Muscle of arm (tissue), 12 donors: ENCODE results near the gene PASK. TPM values are rescaled to one million over a fixed set of nuclear protein-coding genes. Genes with fewer than 3 reads are reported as not detected.

Source experiments
- DNase-seq: peaks from one replicate; pipeline ENCODE4 v3.0.0-alpha.2; 2013
- polyA plus RNA-seq, 12 donors: library from polyadenylated mRNA; unstranded; fragments of 120-200 nt; gene quantifications; one replicate each; pipeline ENCODE4 v1.2.1, GENCODE V29; 2013; ENCODE audit not compliant: insufficient read length in 12 of 12

Gene PASK
- polyA plus RNA-seq, 12 donors, result 3.3 to 20.1 (median 5.7) TPM; not detected in 1

GRCh38 chr2:241084856-241085444, 64.3 kb downstream of the PASK start:
- no peak for DNase-seq

GRCh38 chr2:241083091-241083415, 66.2 kb downstream of the PASK start:
- no peak for DNase-seq

- DNase-seq, result no peak
Observed at GRCh38 chr2:241082341-241083090, 66.8 kb downstream of the PASK start.

DNA sequence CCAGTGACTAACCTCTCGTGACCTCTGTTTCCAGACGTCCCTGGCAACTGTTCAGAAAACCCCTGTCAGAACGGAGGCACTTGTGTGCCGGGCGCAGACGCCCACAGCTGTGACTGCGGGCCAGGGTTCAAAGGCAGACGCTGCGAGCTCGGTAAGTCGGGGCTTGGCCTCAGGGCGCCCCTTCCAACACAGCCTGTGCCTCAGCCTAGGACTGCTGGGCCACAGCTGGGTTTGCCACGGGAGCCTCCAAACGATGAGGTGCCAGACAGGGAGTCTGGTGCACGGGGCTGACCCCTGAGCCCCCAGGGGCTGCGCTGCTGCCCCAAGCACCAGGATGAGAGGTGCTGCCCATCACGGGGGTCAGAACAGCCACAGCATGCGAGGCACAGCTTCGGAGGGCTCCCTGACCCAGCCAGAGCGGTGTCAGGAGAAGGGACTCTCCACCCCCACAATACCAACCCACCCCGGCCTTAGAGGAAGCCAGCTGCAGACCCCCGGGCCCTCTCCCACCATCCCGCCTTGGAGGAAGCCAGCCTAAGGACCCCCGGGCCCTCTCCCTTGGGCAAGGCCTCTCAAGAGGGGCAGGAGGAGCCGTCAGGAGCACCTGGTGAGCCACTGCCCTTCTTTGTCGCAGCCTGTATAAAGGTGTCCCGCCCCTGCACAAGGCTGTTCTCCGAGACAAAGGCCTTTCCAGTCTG, 67.5 kb downstream of the PASK start:
- DNase-seq, result no peak

DNA sequence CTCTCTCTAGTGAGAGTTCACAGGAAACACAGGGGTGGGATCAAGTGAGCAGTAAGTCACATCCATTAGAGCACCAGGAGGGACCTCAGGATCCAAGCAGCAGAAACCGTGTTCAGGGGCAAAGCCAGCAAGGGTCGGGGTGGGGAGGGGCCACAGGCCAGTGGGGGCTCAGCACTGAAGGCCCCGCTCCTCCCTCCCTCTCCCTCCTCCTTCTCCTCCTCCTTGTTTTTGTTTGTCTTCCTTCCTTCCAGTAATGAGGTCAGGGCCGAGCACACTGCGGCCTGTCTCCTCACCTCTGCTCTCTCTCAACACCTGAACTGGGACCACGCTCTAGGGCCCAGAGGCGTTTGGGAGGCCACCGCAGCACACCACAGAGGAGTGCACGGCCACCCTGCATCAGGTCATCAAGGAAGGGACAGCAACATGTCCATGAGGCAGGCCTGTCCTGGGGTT, 68.1 kb downstream of the PASK start:
- no peak for DNase-seq

DNA sequence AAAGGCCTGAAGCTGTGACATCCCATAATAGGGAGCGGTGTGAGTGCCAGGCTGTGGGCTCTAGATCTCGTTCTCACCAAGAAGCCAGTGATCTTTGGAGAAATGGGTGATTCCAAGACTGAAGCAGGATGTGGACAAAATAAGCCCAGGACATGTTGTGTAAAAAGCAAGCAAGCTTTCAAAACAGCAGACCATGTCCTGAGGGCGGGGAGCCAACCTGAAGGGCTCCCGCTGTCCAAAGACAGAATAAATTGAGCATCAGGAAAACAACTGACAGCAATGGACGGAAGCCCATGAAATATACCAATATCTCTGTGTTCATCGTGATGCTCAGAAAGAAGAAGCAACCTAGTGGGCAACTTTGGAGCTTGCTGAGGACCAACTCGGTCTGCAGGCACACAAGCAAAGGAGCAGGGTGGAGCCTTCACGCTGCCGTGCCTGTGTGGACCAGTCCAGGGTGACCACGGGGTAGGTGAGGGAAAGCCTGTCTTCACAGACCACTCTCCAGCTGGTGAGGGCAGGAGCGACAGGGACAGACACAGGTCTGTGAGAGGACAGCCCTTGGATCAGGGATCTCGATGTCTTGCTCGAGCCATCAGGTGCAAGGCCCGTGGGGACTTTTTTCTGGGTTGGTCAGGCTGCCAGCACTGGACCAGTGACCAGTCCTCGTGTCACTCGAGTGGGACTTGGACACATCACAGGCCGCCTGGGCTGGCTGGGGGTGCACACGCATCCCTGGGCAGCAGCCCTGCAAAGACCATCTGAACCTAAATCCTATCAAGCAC, 68.7 kb downstream of the PASK start:
- no peak for DNase-seq

GRCh38 chr2:241074901-241075540, 74.3 kb downstream of the PASK start:
- DNase-seq, result no peak

GRCh38 chr2:241074065-241074818, 75.0 kb downstream of the PASK start:
- DNase-seq, result no peak

GRCh38 chr2:241073166-241074064, 75.9 kb downstream of the PASK start:
- no peak for DNase-seq

DNA sequence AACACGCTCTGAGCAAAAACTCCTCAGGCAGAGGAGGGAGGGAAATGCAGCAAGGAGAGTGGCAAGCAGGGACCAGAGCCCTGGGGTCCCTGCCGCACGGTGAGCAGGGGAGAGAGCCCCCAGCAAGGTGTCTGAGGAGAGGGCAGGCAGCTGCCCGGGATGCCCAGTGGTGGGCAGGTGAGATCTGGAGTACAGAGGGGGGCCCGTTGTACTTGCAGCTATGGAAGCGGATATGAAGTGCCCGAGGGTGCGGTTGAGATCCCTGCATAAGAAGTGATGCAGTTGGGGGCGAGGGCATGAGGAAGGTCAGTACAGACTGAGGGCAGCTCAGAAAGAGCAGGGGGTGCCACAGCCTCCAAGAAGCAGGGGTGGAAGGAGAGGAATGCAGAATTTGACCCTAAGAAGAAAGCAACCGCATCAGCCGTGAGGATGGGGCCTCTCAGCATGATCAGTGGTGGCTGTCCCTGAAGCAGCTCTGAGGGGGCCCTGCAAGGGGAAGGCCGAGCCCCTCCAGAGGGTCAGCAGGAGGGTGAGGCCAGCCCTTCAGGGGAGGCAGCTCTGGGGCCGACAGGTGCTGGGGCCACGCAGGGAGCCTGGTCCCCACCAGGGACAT, 76.6 kb downstream of the PASK start:
- DNase-seq, result no peak

- no peak for DNase-seq
Observed at GRCh38 chr2:241072151-241072550, 77.1 kb downstream of the PASK start.

GRCh38 chr2:241071677-241072111, 77.6 kb downstream of the PASK start:
- DNase-seq, result no peak

DNA sequence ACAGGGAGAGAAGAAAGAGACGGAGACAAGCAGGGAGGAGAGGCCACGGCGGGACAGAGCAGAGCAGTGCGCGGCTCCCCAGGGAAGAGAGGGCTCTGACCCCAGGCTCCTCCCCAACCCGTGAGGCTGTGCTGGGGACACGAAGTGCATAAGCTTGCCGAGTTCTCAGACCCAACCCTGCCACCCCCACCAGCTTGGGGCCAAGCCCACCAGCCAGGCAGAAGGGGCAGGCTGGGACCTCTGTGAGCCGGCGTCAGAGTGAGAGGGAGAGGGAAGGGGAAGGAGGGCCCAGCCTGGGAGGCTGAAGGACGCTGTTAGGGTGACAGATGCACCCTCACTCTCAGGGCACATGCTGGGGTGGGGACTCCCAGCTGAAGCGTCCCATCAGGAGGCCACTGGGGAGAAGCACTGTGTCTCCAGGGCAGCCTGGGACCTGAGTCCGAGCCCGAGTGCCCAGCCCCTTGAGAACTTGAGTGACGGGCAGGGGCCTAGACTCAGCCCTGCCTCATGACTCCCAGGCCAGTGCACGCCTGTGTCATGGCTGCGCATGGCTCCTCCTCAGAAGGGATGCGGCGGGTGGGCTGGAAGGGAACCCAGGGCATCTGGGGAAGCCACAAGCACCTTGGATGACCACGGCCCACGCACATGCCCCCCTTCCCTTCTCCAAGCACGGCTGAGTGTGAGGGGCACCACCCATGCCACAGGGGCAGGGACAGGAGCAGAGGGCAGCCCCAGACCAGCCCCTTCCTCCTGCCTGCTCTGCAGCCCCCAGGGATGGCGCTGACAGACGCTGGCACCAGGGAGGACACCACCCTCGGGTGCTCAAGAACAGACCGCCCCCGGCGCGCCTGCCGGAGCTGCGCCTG, 78.2 kb downstream of the PASK start:
- no peak for DNase-seq

- no peak for DNase-seq
Observed at GRCh38 chr2:241070361-241070760, 78.9 kb downstream of the PASK start.

DNA sequence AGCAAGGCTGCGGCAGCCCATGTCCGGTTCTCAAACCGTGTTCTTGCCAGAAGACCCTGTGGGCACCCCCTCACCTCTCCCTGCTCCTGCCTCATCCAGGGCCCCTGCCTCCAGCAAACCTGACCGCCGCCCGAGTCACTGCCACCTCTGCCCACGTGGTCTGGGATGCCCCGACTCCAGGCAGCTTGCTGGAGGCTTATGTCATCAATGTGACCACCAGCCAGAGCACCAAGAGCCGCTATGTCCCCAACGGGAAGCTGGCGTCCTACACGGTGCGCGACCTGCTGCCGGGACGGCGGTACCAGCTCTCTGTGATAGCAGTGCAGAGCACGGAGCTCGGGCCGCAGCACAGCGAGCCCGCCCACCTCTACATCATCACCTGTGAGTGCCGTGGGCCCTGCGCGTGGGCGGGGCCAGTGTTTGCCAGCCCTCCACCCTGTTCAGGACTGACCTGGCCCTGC, 79.4 kb downstream of the PASK start:
- no peak for DNase-seq

DNA sequence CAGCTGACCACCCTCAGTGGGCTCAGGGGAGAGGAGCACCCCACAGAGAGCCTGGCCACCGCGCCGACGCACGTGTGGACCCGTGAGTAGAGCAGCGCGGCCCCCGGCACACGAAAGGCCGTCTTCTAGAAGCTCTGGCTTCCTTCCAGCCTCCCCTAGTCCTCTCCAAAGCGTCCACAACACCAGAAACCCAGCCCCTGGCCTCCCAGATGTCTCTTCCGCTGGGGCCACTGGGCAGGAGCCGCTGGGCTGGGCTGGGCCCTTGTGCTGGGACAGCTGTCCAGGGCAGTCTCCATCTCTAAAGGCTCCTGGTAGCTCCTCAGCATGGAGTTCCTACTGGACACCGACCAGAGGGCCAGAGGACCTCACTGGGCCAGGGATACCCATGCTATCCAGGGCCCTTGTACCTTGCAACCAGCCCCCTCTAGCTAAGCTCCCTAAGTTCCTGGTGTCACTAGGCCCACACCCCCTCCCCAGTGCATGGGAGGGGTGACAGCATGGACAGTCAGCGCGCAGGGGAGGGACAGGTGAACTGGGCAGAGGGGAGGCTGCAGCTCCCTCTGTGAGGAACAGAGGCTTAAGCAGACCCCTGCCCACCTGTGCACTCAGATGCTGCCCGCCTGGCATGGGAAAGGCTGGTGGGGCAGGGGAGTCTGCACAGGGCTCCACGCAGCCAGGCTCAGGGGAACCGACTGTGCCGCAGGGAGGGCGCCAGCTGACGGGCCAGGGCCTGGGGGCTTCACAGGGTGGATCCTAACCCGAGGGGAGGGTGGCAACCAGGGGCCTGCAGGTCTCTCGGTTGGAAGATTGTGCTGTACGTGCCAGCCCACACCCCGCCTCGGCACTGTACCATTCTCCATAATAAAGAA, 80.1 kb downstream of the PASK start:
- DNase-seq, result no peak
